Activated gamma-delta T cell treated with anti-CD3 and anti-CD28 coated beads, Interleukin-2, amount 50 U/mL, for 16 hours (primary cell): Measurements from ENCODE around the gene TBCEL.

Source experiments
- DNase-seq: peaks from one replicate; pipeline ENCODE4 v3.0.0-alpha.2; 2020; ENCODE audit warnings: low read depth

TBCEL gene

DNA sequence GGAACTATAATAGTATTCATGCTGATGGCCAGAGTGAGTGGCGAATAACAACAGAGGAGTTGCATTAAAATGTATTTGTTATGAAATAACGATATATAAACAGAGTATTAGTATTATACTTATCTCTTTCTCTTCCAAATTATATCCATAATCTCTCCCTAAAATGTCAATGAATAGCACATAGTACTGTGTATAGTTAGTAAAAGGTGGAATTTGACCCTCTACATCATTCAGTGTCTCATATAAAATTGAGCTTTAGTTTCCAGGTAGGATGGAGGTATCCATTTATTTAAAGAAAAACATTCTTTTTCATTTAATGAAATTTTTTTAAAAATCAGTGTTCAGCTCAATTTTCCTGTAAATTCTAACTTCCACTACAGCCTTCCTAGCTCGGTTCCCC, 42.7 kb downstream of the TBCEL start:
- DNase-seq: no peak

- DNase-seq: no peak
These were observed 43.1 kb downstream of the TBCEL start for GRCh38 chr11:121067026-121067425.

DNA sequence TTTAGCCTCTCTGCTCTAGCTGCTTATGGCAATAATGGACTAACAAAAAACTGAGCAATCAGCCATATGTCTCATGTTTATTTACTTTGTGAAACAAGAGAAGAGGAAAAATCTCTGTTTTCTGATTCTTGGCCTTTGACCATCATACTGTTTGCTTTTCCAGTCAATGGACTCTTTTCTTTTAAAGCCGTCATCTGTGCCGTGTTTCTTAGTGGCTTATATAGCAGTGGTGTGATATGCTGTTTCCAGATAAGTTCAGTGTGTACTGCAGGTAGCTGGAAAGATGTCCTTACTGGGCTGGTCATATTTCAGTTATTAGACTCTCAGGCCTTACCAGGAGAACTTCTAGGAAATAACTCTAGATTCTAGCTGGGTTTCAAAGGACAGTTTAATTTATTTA, 43.6 kb downstream of the TBCEL start:
- no peak for DNase-seq

DNA sequence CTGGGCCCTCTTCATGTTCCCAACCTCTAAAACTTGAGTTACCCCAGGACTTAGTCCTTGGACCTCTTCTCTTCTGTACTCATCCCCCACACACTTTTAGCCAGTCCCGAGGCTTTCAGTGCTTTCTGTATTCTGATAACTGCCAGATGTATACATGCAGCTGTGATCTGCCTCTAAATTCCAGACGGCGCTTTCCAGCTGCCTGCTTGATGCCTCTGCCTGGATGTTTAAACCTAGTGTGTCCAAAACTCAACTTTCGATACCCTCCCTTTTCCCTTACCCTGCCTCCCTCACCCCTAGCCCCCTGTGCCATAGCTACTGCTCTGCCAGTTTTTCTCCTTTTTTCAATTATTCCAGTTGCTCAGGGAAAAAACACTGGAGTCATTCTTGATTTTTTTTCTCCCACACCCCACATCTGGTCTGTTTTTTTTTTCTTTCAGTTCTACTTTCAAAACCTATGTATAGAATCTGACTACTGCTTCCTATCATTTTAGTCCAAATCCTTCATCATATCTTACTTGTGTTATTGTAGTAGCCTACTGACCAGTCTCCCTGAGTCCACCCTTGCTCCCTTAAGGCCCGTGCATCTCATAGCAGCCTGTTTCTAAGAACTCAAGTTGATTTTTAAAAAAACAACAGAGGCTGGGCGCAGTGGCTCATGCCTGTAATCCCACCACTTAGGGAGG, 44.2 kb downstream of the TBCEL start:
- DNase-seq: no peak

DNA sequence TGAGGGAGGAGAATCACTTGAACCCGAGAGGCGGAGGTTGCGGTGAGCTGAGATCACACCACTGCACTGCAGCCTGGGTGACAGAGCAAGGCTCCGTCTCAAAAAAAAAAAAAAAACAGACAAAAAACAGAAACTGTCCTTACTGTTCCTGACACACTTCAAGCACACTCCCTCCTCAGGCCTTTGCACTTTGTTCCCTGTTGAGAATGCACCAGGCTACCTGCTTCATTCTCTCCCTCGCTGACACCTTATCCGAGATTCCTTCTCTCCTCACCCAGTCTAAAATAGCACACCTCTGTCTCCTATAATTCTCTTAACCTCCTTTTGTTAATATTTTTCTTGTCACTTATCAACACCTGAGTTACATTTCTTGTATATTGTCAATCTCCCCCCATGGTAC, 44.9 kb downstream of the TBCEL start:
- DNase-seq: no peak

- DNase-seq: no peak
These were observed 47.3 kb downstream of the TBCEL start for GRCh38 chr11:121070951-121071845.

DNA sequence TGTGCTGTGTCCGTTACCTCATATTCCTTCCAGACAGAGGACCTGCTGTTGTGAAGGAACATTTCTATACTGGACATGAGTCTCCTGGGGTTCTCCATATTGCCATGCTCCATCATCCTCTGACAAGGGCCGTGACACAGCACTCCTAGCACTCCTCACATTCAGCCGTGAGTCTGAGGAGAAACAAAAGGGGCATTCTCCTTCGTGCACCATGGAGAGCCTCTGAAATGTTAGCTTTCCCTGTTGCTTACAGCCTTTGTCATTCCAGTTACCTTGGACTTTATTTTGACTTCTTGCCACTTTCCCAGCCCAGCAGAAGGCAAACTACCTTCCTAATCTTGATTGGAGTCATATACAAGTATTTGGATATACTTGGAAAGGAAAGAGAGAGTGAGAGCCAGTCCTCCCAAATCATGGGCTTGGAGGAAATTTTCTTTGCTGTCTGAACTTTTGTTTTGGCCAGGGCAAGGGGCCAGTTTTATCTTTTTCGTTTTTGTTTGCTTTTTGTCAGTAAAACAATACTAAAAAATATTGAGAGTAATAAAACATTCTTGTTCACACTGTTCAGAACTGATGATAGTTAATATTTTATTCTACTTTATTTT, 48.0 kb downstream of the TBCEL start:
- no peak for DNase-seq

DNA sequence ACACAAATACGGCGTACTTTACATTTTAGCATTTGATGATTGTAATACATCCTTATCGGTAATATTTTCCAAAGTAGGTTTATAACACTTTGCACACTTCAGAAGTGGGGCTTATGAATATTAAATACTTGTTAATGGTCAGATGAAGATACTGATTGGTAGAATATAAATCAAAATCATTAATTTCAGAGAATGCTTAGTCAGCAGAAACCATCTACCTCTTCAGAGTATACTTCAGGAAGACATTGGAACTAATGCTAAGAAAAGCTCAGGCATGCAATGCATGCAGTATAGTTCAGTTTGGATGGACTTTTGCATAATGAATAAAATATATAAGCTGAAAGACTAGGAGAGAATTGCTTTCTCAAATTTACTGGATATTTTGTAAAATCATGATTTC, 57.4 kb downstream of the TBCEL start:
- no peak for DNase-seq

GRCh38 chr11:121082219-121082618, 58.3 kb downstream of the TBCEL start:
- no peak for DNase-seq

DNA sequence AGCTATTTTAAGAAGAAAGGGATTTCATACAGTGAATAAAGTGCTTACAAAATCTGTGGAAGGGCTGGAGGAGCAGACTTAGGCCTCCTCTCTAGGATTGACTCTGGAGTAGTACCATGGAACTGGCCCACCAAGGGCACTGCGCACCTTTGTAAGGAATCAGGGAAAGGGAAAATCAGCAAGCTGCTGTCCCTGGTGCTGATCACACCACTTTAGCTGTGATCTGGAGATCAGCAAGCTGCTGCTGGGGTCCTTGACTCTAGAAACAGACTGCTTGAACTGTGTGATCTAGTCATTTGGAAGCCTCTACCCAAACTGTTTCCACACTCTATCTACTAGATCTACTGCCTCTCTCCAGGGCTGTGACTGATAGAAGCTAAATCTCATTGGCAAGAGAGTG, 58.8 kb downstream of the TBCEL start:
- DNase-seq: no peak

- no peak for DNase-seq
These were observed 63.0 kb downstream of the TBCEL start for GRCh38 chr11:121086866-121087265.

GRCh38 chr11:121089566-121089965, 65.7 kb downstream of the TBCEL start:
- DNase-seq: no peak

DNA sequence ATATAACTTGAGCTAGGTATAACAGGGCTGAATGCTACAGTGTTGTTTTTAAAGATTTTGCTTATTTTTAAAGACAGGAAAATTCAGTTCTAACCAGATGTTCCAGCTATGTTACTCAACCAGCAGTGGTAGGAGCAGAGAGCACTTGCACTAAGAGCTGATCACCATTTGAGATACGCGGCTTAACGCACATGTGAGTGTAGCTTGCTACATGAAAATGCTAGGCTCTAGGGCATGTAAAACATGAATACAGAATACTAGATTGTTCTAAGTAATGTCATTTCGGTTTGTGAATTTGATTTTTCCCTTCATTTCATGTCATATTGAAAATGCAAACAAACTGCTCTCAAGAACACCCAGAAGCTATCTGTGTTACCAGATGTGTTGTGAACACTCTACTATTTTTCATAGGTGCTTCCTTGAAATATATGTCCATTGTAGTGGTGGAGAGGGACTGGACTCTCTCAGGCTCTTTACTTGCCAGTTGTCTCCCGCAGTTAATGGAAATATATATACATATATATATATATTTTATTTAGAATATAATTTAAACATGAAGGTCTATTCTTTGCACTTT, 66.3 kb downstream of the TBCEL start:
- DNase-seq: no peak

DNA sequence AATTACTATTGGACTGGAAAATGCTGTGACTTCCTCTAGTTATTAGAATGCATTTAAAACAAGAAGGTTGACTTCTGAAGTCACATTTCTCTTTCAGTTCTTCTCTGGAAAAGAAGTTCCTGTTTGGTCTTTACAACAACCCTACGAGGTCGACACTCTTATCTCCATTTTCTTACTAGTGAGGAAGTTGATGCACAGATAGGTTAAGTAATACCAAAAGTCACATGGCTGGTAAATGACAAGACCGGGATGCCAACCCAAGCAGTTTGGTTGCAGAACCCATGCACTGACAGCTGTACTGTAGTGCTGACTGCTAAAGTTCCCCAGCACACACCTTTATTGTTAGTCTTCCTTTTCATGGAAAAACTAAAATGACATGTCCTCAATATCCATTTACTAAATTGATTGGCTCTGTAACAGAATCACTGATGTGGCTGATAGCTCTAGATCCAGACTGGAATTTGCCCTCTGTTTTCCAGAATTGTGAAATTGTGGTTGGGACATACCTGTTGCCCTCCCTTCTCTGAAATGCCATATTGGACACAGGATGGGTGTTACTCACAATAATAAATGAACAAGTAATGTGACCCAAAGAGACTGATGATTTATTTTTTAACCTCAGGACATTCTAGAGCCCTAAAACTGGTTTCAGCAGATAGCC, 67.7 kb downstream of the TBCEL start:
- DNase-seq: no peak

DNA sequence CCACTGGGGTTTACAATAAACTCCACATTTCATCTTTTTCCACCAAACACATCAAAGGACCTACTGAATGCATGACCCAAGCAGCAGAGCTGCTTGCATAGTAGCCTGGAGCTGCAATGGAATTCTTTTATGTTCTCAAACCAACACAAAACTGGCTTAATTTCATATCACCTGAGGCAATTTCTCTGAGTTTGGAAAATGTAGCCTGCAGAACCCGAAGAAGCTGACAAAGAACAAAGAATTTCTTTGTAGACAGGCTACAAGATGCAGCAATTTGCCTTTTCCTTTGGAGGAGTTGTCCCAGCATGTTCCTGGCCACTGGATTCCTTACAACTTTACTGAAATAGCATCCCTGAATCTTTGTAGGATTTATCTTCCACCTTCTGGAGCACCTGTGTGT, 71.7 kb downstream of the TBCEL start:
- DNase-seq: no peak

GRCh38 chr11:121099364-121099763, 75.5 kb downstream of the TBCEL start:
- DNase-seq: no peak

- no peak for DNase-seq
These were observed 76.0 kb downstream of the TBCEL start for GRCh38 chr11:121099885-121100284.

DNA sequence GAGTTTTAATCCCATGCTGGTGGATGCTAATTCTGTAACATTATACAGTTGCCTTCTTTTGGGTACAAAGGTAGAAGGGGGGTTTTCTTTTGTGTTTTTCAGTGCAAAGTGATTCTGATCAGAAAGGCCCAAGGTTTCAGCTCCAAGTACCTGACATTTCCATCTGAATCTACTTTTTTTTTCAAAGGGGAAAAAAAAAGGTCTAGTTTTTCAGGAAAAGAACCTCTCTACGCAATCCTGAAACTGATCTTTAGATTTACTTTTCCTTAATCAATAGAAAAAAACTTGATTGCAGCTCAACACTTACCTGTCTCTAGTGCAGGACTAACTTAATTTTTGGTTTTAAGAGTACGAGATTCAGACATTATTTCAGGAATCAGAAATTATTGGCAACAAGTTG, 77.0 kb downstream of the TBCEL start, which contains the start of gene TECTA:
Gene TECTA, plus strand, starts transcription at position 301 of the 400 bp plus-strand sequence. CDS start 1,423 bp downstream, outside the sequence.
- DNase-seq: no peak

DNA sequence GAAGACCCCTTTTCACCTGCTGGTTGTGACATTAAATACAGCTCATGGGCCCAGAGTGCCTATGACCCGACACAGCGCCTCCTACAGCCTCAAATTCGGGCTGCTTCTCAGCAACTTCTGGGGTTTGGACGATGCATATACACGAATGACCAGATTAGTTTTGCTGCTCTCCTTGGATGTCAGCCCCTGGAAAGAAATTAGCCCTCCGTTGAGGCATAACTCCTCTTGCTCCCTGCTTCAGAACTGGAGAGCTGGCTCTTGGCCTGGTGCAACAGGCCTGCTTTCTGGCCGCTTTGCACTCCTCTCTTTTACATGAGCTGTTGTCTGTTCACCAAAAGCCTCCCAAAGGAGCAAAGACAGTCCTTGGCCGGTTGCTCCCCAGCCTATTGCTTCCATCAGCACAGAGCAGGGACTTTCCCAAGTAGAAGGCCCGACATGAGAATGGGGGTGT, 80.4 kb downstream of the TBCEL start:
- no peak for DNase-seq

GRCh38 chr11:121105063-121105480, 81.2 kb downstream of the TBCEL start:
- DNase-seq: no peak

- DNase-seq: no peak
These were observed 81.7 kb downstream of the TBCEL start for GRCh38 chr11:121105481-121106195.
